ENCODE measurements around the gene HDGFL2.

The HDGFL2 gene

GRCh38 chr19:4457654-4458395, 14.3 kb upstream of the HDGFL2 start, which contains the start of gene UBXN6:
Gene UBXN6, minus strand, starts transcription at chr19:4457794. Its CDS starts 97 bp downstream, at chr19:4457697.
- H2BK120ac ChIP-seq (ENCODE audit: low read depth, low read length): peak within 1 kb of the TSS; percentile 88
- H3K27me3 ChIP-seq (ENCODE audit: insufficient read depth, low read length, poor library complexity): no peaks in the 10 kb centered on the region
- no peaks in the 10 kb centered on the region for H3K79me2 ChIP-seq (ENCODE audit: control insufficient read depth, insufficient read depth, low read length)
- no peak within 1 kb of the TSS for H2BK15ac ChIP-seq (replicated peaks; ENCODE audit: low read depth)
- H4K5ac ChIP-seq (ENCODE audit: low read length): no peak within 1 kb of the TSS
- peak; percentile 99 for DNase-seq
- WGBS (ENCODE audit: extremely low coverage, insufficient coverage, low lambda C conversion rate): no CpG with 5 or more reads among the region's 52 CpGs
- peak within 1 kb of the TSS; percentile 98 for H4K8ac ChIP-seq (ENCODE audit: low read depth, low read length)
- H2BK5ac ChIP-seq (ENCODE audit: low read length): no peak within 1 kb of the TSS
- no peaks in the 10 kb centered on the region for H3K4me1 ChIP-seq (ENCODE audit: control insufficient read depth, low read depth, low read length)
- no peak within 1 kb of the TSS for H3K23ac ChIP-seq (ENCODE audit: low read length)
- H3K56ac ChIP-seq (ENCODE audit: low read length): peak within 1 kb of the TSS; percentile 92
- peak within 1 kb of the TSS; percentile 99 for H3K18ac ChIP-seq (ENCODE audit: low read length)
- H3K9ac ChIP-seq (ENCODE audit: low read length): peak within 1 kb of the TSS; percentile 93
- peak within 1 kb of the TSS; percentile 91 for H3K27ac ChIP-seq (ENCODE audit: low read depth, low read length)
- H3K79me1 ChIP-seq (ENCODE audit: low read length): peaks cover 4% of the 10 kb centered on the region
- no peaks in the 10 kb centered on the region for H3K36me3 ChIP-seq (ENCODE audit: control insufficient read depth, insufficient read depth, low read length)
- peak within 1 kb of the TSS; percentile 85 for H3K4me2 ChIP-seq (ENCODE audit: low read length)
- peak within 1 kb of the TSS; percentile 100 for H3K4ac ChIP-seq (ENCODE audit: low read depth, low read length)
- H3K4me3 ChIP-seq (ENCODE audit: low read length): peak within 1 kb of the TSS; percentile 85
- H2AK5ac ChIP-seq (ENCODE audit: low read length): no peak within 1 kb of the TSS

GRCh38 chr19:4464815-4465581, 7.1 kb upstream of the HDGFL2 start:
- Histone ChIP-seq H2BK5ac (ENCODE audit: low read length) (no peak overlapping the region), H2BK120ac (ENCODE audit: low read depth, low read length) (no peak overlapping the region), H3K27me3 (ENCODE audit: insufficient read depth, low read length, poor library complexity) (no peaks in the 10 kb centered on the region), H4K5ac (ENCODE audit: low read length) (no peak overlapping the region), H3K4me2 (ENCODE audit: low read length) (no peak overlapping the region), H3K79me1 (ENCODE audit: low read length) (no peaks in the 10 kb centered on the region), H3K79me2 (ENCODE audit: control insufficient read depth, insufficient read depth, low read length) (no peaks in the 10 kb centered on the region), H3K23ac (ENCODE audit: low read length) (no peak overlapping the region), H3K36me3 (ENCODE audit: control insufficient read depth, insufficient read depth, low read length) (no peaks in the 10 kb centered on the region), H3K18ac (ENCODE audit: low read length) (no peak overlapping the region), H4K8ac (ENCODE audit: low read depth, low read length) (no peak overlapping the region), H3K27ac (ENCODE audit: low read depth, low read length) (no peak overlapping the region), H3K4ac (ENCODE audit: low read depth, low read length) (no peak overlapping the region), H2BK15ac (replicated peaks; ENCODE audit: low read depth) (no peak overlapping the region), H2AK5ac (ENCODE audit: low read length) (no peak overlapping the region), H3K4me1 (ENCODE audit: control insufficient read depth, low read depth, low read length) (no peaks in the 10 kb centered on the region), H3K56ac (ENCODE audit: low read length) (no peak overlapping the region), H3K9ac (ENCODE audit: low read length) (no peak overlapping the region), H3K4me3 (ENCODE audit: low read length) (no peak overlapping the region)
- no peak for DNase-seq
- WGBS (ENCODE audit: extremely low coverage, insufficient coverage, low lambda C conversion rate): no CpG with 5 or more reads among the region's 8 CpGs

DNA sequence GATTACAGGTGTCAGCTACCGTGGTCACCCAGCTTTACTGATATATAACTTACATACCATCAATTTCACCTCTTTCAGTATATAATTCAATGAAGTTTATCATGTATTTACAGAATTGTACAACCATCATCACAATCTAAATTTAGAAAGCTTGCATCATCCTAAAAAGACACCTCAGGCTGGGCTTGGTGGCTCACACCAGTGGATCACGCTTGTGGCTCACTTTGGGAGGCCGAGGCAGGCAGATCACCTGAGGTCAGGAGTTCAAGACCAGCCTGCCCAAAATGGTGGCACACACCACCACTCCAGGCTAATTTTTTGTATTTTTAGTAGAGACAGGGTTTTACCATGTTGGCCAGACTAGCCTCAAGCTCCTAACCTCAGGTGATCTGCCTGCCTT, 4.3 kb upstream of the HDGFL2 start:
- no peak overlapping the region for H3K4me2 ChIP-seq (ENCODE audit: low read length)

GRCh38 chr19:4471403-4472173, 509 bp upstream of the HDGFL2 start:
- WGBS (ENCODE audit: extremely low coverage, insufficient coverage, low lambda C conversion rate): no CpG with 5 or more reads among the region's 33 CpGs
- Histone ChIP-seq H4K8ac (ENCODE audit: low read depth, low read length) (peak overlapping the region; percentile 77), H2BK120ac (ENCODE audit: low read depth, low read length) (no peak overlapping the region), H3K36me3 (ENCODE audit: control insufficient read depth, insufficient read depth, low read length) (peaks cover 4% of the 10 kb centered on the region), H3K56ac (ENCODE audit: low read length) (peak overlapping the region; percentile 70), H4K5ac (ENCODE audit: low read length) (no peak overlapping the region), H2BK5ac (ENCODE audit: low read length) (no peak overlapping the region), H3K9ac (ENCODE audit: low read length) (peak overlapping the region; percentile 36), H3K27ac (ENCODE audit: low read depth, low read length) (peak overlapping the region; percentile 26), H3K79me2 (ENCODE audit: control insufficient read depth, insufficient read depth, low read length) (peaks cover 28% of the 10 kb centered on the region), H3K23ac (ENCODE audit: low read length) (no peak overlapping the region), H3K4me2 (ENCODE audit: low read length) (peak overlapping the region; percentile 12), H3K4me1 (ENCODE audit: control insufficient read depth, low read depth, low read length) (peaks cover 2% of the 10 kb centered on the region), H2AK5ac (ENCODE audit: low read length) (no peak overlapping the region), H3K4me3 (ENCODE audit: low read length) (peak overlapping the region; percentile 19), H3K79me1 (ENCODE audit: low read length) (peaks cover 13% of the 10 kb centered on the region), H3K18ac (ENCODE audit: low read length) (no peak overlapping the region), H2BK15ac (replicated peaks; ENCODE audit: low read depth) (no peak overlapping the region), H3K4ac (ENCODE audit: low read depth, low read length) (no peak overlapping the region), H3K27me3 (ENCODE audit: insufficient read depth, low read length, poor library complexity) (no peaks in the 10 kb centered on the region)
- peak; percentile 100 for DNase-seq

More for the DNA sequence above, 4.3 kb upstream of the HDGFL2 start:
- Histone ChIP-seq H3K23ac (ENCODE audit: low read length) (no peak overlapping the region), H3K27ac (ENCODE audit: low read depth, low read length) (no peak overlapping the region), H3K4me3 (ENCODE audit: low read length) (no peak overlapping the region), H4K5ac (ENCODE audit: low read length) (no peak overlapping the region), H3K4ac (ENCODE audit: low read depth, low read length) (no peak overlapping the region), H3K36me3 (ENCODE audit: control insufficient read depth, insufficient read depth, low read length) (no peaks in the 10 kb centered on the region), H2BK5ac (ENCODE audit: low read length) (no peak overlapping the region), H2BK120ac (ENCODE audit: low read depth, low read length) (no peak overlapping the region), H3K56ac (ENCODE audit: low read length) (no peak overlapping the region), H2AK5ac (ENCODE audit: low read length) (no peak overlapping the region), H3K4me1 (ENCODE audit: control insufficient read depth, low read depth, low read length) (no peaks in the 10 kb centered on the region), H3K27me3 (ENCODE audit: insufficient read depth, low read length, poor library complexity) (no peaks in the 10 kb centered on the region), H3K79me1 (ENCODE audit: low read length) (no peaks in the 10 kb centered on the region), H3K18ac (ENCODE audit: low read length) (no peak overlapping the region), H2BK15ac (replicated peaks; ENCODE audit: low read depth) (no peak overlapping the region), H3K9ac (ENCODE audit: low read length) (no peak overlapping the region), H3K79me2 (ENCODE audit: control insufficient read depth, insufficient read depth, low read length) (peaks cover 4% of the 10 kb centered on the region), H4K8ac (ENCODE audit: low read depth, low read length) (no peak overlapping the region)
- WGBS (ENCODE audit: extremely low coverage, insufficient coverage, low lambda C conversion rate): no CpG with 5 or more reads among the region's 3 CpGs
- DNase-seq: no peak

- Histone ChIP-seq H2BK120ac (ENCODE audit: low read depth, low read length) (peak overlapping the region; percentile 40), H3K4me3 (ENCODE audit: low read length) (peak overlapping the region; percentile 86), H3K23ac (ENCODE audit: low read length) (no peak overlapping the region), H3K18ac (ENCODE audit: low read length) (peak overlapping the region; percentile 99), H3K4me2 (ENCODE audit: low read length) (peak overlapping the region; percentile 79), H3K36me3 (ENCODE audit: control insufficient read depth, insufficient read depth, low read length) (peaks cover 8% of the 10 kb centered on the region), H2BK15ac (replicated peaks; ENCODE audit: low read depth) (no peak overlapping the region), H3K56ac (ENCODE audit: low read length) (peak overlapping the region; percentile 71), H3K4ac (ENCODE audit: low read depth, low read length) (peak overlapping the region; percentile 82), H3K79me1 (ENCODE audit: low read length) (peaks cover 13% of the 10 kb centered on the region), H3K79me2 (ENCODE audit: control insufficient read depth, insufficient read depth, low read length) (peaks cover 28% of the 10 kb centered on the region), H3K27ac (ENCODE audit: low read depth, low read length) (peak overlapping the region; percentile 55), H4K5ac (ENCODE audit: low read length) (no peak overlapping the region), H2AK5ac (ENCODE audit: low read length) (no peak overlapping the region), H3K4me1 (ENCODE audit: control insufficient read depth, low read depth, low read length) (peaks cover 2% of the 10 kb centered on the region), H3K27me3 (ENCODE audit: insufficient read depth, low read length, poor library complexity) (no peaks in the 10 kb centered on the region), H3K9ac (ENCODE audit: low read length) (peak overlapping the region; percentile 91), H2BK5ac (ENCODE audit: low read length) (no peak overlapping the region), H4K8ac (ENCODE audit: low read depth, low read length) (no peak overlapping the region)
- no peak for DNase-seq
- no CpG with 5 or more reads among the region's 25 CpGs for WGBS (ENCODE audit: extremely low coverage, insufficient coverage, low lambda C conversion rate)
Measured at GRCh38 chr19:4473011-4473762, 1.1 kb downstream of the HDGFL2 start.

Measured in mesendoderm (in vitro differentiated cells).